HG03432 (cell line): Measurements from ENCODE around the gene KHDRBS2.

Experiments used
- ATAC-seq: cut with Tn5 transposase; IDR thresholded peaks from one replicate; pipeline ENCODE4 v1.9.1; 2021; ENCODE audit warnings: mild to moderate bottlenecking, moderate library complexity; ENCODE audit not compliant: unreplicated experiment

The KHDRBS2 gene

DNA sequence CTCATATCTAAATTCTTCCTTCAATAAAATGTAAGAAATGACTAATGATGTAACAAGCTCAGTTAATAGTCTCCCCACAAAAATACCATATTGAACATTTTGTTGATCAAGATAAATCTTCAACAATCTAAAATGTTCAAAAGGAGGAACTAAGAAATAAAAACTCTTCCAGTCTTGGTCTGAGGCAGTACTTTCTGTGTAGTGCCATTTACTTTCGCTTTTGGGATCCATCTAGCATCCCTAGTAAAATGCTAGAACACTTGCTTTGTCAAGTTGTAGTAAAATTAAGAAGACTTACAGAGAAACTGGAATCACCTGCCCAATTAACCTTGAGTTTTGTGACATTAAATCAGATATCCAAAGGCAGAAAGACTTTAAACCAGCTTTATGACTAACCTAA lies 246.4 kb downstream of the KHDRBS2 start:
- ATAC-seq, result no peak

DNA sequence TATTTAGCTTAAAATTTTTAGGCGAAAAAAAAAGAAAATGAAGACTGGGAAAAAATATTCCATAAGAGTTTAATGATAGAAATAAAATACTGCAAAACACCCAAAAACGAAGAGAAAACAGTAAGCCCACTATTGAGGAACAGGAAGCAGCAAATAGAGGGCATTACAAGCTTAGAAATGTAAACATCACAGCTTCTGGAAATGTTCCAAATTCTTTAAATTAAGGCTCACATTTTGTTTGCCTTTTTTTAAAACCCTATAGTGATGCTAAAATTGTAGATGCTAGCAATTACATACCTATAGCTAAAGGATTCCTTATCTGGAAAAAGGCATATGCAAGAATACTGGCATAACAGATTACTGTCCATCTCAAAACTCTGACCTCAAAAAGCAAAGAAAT lies 248.6 kb downstream of the KHDRBS2 start:
- no peak for ATAC-seq

DNA sequence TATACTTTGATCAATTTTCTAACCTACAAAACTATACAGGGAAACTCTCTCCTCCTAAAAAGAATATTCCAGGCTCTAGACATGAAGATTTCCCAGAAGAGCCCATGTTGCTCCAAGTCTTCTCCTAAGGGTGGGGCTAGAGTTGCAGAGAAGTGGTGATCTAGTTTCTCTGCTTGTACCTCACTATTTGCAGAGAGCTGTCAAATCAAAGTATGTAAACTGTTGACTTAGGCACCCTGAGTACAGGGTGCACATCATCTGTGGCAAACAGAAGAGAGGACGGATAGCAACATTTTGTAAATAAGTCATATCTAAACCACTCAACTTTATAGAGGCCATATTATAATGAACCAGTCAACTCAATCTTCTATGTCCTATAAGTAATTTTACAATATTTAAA lies 250.1 kb downstream of the KHDRBS2 start:
- no peak for ATAC-seq

DNA sequence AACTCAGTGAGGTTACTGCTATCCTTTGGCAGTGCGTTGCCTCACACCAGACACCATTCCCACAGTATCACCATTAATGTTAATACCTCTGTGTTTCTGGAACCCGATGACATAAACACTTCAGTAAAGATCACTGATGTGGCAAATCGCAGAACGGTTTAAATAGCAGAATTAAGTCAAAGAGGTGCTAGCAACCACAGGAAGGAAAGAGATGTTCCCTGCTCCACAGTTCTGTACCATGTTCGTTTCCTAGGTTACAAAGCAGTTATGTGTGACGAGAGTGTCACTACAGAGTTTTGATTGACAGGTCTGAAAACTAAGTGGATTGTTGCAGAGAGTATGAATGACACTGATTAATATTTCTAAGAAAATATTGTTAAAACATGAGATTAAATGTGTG lies 272.3 kb downstream of the KHDRBS2 start:
- ATAC-seq, result no peak

DNA sequence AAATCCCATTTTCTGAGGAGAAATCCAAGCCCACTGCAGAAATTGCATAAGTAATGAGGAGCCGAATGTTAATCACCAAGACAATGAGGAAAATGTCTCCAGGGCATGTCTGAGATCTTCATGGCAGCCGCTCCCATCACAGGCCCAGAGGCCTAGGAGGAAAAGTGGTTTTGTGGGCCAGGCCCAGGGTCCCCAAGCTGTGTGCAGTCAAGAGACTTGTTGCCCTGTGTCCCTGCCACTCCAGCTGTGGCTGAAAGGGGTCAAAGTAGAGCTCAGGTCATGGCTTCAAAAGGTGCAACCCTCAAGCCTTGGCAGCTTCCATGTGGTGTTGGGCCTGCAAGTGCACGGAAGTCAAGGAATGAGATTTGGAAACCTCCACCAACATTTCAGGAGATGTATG lies 276.6 kb downstream of the KHDRBS2 start:
- ATAC-seq, result no peak

- no peak for ATAC-seq
Observed at GRCh38 chr6:61989616-61990015, 296.4 kb downstream of the KHDRBS2 start.

GRCh38 chr6:61980622-61981021 lies 305.4 kb downstream of the KHDRBS2 start:
- ATAC-seq, result no peak

DNA sequence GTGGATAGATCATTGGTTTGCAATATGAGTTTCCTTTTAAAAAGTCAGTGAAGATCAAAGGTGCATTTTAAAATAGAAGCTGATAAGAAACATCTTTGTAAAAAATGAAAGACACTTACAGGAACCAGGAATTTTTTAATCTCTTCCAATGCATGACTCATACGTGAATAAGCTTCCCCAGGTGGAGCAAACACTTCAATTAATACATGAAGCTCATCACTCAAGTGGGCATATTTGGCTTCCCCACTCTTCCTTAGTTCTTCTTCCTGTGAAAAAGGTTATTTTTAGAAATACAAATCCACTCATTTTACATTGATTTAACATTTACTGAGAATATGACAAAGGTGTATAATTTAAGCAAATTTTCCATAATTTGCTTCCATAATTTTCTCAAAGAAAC lies 308.1 kb downstream of the KHDRBS2 start:
- no peak for ATAC-seq

GRCh38 chr6:61977099-61977498 lies 308.9 kb downstream of the KHDRBS2 start:
- ATAC-seq, result no peak

GRCh38 chr6:61959196-61959595 lies 326.8 kb downstream of the KHDRBS2 start:
- ATAC-seq, result no peak

DNA sequence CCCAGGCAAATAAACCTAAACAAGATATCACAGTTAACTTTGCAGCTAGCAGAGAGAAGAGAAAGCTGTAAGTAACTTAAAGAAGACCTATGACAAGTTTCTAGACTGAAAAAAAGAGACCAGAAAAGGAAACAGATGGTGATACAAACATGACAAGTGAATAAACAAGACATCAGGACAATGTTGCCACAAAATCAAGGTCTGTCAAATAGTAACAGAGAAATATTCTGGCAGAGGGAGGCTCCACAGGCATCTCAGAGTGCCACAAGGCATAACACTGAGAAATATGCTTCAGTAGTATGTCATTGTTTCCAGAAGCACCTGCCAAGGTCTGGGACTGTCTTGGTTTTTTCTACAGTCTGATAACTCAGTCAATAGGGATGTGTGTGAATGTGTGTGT lies 332.2 kb downstream of the KHDRBS2 start:
- ATAC-seq, result no peak

DNA sequence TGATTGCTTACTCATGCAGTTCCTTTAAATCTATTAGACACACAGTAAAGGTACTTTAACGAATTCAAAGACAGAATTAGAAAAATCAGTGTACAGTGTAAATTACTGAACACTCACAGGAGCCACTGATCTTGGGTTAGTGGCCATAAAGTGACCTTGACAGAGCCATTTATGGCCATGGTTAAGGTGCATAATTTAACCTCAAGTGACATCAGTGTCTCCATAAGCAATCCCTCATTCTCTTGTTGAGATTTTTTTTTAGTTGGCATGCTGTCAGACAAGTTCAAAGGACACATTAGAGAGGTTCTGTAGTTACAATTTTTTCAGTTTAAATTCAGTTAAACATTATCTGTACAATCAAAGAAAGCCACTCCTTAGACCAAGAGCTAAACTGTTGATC lies 334.4 kb downstream of the KHDRBS2 start:
- ATAC-seq, result no peak

DNA sequence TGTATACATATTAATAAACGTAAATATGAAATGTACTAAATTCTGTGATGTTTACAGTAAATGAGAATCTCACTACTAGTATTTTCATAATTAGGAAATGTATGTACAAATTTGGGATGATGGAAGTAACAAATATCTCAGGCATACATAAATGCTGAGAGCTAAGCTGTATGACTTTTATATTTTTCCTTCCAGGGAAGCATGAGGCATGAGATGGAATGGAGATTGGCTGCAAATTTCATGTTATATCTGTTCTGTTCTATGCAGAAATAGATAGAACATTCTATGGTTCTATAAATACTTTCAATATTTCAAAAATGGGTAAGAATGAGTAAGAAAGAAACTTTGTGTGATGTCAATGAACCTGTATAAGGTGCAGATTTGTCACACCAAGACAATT lies 335.2 kb downstream of the KHDRBS2 start:
- ATAC-seq, result no peak

DNA sequence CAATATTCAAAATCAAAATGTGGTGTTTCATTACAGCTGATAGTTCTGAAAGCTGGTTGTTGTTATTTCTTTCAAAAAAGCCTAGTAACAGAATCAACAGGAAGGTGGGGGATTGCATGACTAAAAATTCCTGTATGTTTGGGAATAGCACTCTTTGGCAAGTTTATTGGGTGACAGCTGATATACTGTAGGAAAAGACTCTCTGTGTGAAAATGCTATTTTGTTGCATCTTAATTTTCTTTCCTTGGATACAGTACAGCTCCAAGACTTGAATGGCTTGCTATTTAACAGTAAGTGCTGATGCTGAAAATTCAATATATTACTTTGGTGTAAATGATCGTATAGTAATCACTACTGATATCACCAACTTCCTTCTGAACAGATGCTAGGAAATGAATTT lies 336.1 kb downstream of the KHDRBS2 start:
- ATAC-seq, result no peak

- no peak for ATAC-seq
Observed at GRCh38 chr6:61949161-61949560, 336.9 kb downstream of the KHDRBS2 start.

GRCh38 chr6:61947311-61947947 lies 338.6 kb downstream of the KHDRBS2 start:
- ATAC-seq, result no peak

GRCh38 chr6:61940919-61941318 lies 345.1 kb downstream of the KHDRBS2 start:
- no peak for ATAC-seq

DNA sequence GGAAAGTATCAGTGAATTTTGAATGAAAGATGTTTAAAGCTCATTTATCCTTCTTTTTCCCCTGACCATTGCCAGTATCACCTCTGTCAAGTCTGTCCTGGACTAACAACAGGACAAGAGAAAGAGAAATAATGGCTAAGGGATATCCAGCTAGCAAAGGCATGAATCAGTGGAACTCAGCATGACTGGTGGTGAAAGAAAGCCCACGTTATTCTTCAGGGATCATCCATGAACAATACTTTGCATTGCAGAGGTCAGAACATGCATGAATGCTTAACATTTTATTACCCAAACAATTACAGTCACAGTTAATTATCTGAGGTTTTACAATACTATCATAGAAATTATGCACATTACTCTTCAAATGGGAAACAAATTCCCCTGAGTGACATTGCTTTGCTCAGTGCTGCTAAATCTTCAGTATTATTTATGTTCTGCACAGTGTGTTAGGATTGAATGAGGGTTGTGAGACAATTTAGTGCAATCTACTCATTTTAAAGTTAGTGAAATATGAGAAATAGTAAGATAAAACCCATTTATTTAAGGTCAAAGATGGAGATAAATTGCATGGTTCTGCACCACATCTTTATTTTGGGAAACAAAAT lies 350.7 kb downstream of the KHDRBS2 start:
- ATAC-seq, result no peak

GRCh38 chr6:61909486-61909885 lies 376.5 kb downstream of the KHDRBS2 start:
- ATAC-seq, result no peak

GRCh38 chr6:61901748-61902147 lies 384.3 kb downstream of the KHDRBS2 start:
- ATAC-seq, result no peak

- no peak for ATAC-seq
Observed at GRCh38 chr6:61894536-61894935, 391.5 kb downstream of the KHDRBS2 start.

- no peak for ATAC-seq
Observed at GRCh38 chr6:61887423-61887822, 398.6 kb downstream of the KHDRBS2 start.
